HG03060 (cell line): ENCODE measurements around the gene CMTM4.
"Not testable (repeated sequence)": the region's sequence is repeated elsewhere in the genome, so short reads cannot be mapped to it uniquely, and the experiment has no call there.

ENCODE experiments used
- ATAC-seq: cut with Tn5 transposase; IDR thresholded peaks from one replicate; pipeline ENCODE4 v1.9.1; 2021; ENCODE audit warnings: low read depth, moderate number of reproducible peaks; ENCODE audit not compliant: unreplicated experiment

CMTM4 gene

GRCh38 chr16:66599726-66600125 is 96.8 kb downstream of the CMTM4 start:
- ATAC-seq = no peak

GRCh38 chr16:66598111-66598510 is 98.4 kb downstream of the CMTM4 start:
- no peak for ATAC-seq

GRCh38 chr16:66596986-66597848 is 99.3 kb downstream of the CMTM4 start:
- no peak for ATAC-seq

GRCh38 chr16:66596559-66596958 is 100.0 kb downstream of the CMTM4 start:
- ATAC-seq = not testable (repeated sequence)

- ATAC-seq = no peak
Measured at GRCh38 chr16:66594739-66595138, 101.8 kb downstream of the CMTM4 start.

GRCh38 chr16:66592814-66593213 is 103.7 kb downstream of the CMTM4 start:
- ATAC-seq = no peak

GRCh38 chr16:66592241-66592640 is 104.3 kb downstream of the CMTM4 start:
- no peak for ATAC-seq

GRCh38 chr16:66591018-66591417 is 105.5 kb downstream of the CMTM4 start:
- ATAC-seq = no peak

GRCh38 chr16:66590322-66590721 is 106.2 kb downstream of the CMTM4 start:
- no peak for ATAC-seq

GRCh38 chr16:66588981-66589713 is 107.4 kb downstream of the CMTM4 start:
- no peak for ATAC-seq

GRCh38 chr16:66587881-66588600 is 108.5 kb downstream of the CMTM4 start:
- no peak for ATAC-seq

GRCh38 chr16:66585481-66586239 is 110.9 kb downstream of the CMTM4 start:
- no peak for ATAC-seq

GRCh38 chr16:66581246-66581952 is 115.1 kb downstream of the CMTM4 start:
- no peak for ATAC-seq

- ATAC-seq = no peak
Measured at GRCh38 chr16:66580605-66581209, 115.8 kb downstream of the CMTM4 start.

- no peak for ATAC-seq
Measured at GRCh38 chr16:66578651-66579531, 117.7 kb downstream of the CMTM4 start, which contains the start of gene CMTM2. CMTM2 (plus strand) TSS chr16:66579463; CDS start chr16:66579608, 145 bp downstream.

- ATAC-seq = no peak
Measured at GRCh38 chr16:66576296-66576695, 120.2 kb downstream of the CMTM4 start.

- no peak for ATAC-seq
Measured at GRCh38 chr16:66575060-66575459, 121.5 kb downstream of the CMTM4 start.

GRCh38 chr16:66574531-66574930 is 122.0 kb downstream of the CMTM4 start:
- no peak for ATAC-seq
